RWPE2 (cell line): ENCODE data around the gene FNDC3B.

ENCODE experiments used
- ATAC-seq: fragments of 200-7000 bp; cut with Tn5 transposase; 3 replicates; pipeline ENCODE4 v1.9.1; 2021; ENCODE audit warnings: low read depth
- DNase-seq: peaks from one replicate; pipeline ENCODE4 v3.0.0-alpha.2; 2020; ENCODE audit warnings: low spot score
- H3K27ac ChIP-seq: fragments of 450-650 bp; 2 replicates; pipeline ENCODE4 v1.5.1; 2017; ENCODE audit warnings: mild to moderate bottlenecking; ENCODE audit not compliant: poor library complexity, severe bottlenecking
- H3K27me3 ChIP-seq: fragments of 250-450 bp; sonication (Bioruptor Pico); 2 replicates; pipeline ENCODE4 v1.5.1; 2021; ENCODE audit warnings: mild to moderate bottlenecking, moderate library complexity; ENCODE audit not compliant: insufficient read depth, poor library complexity, severe bottlenecking
- H3K36me3 ChIP-seq: fragments of 250-450 bp; sonication (Bioruptor Pico); 2 replicates; pipeline ENCODE4 v1.5.1; 2020; ENCODE audit warnings: low read depth, mild to moderate bottlenecking, moderate library complexity
- H3K4me1 ChIP-seq: fragments of 250-450 bp; sonication (Bioruptor Pico); 2 replicates; pipeline ENCODE4 v1.5.1; 2021; ENCODE audit warnings: mild to moderate bottlenecking, moderate library complexity; ENCODE audit not compliant: insufficient read depth, poor library complexity, severe bottlenecking
- H3K4me3 ChIP-seq: fragments of 250-450 bp; sonication (Bioruptor Pico); 2 replicates; pipeline ENCODE4 v1.5.1; 2021; ENCODE audit warnings: mild to moderate bottlenecking, moderate library complexity; ENCODE audit not compliant: severe bottlenecking
- H3K9me3 ChIP-seq: fragments of 250-450 bp; sonication (Bioruptor Pico); 2 replicates; pipeline ENCODE4 v1.5.1; 2021; ENCODE audit warnings: mild to moderate bottlenecking, moderate library complexity; ENCODE audit not compliant: severe bottlenecking
- CTCF ChIP-seq: fragments of 450-650 bp; IDR thresholded peaks from one replicate; pipeline ENCODE4 v1.5.1; 2017; ENCODE audit warnings: mild to moderate bottlenecking, moderate library complexity; ENCODE audit not compliant: poor library complexity, severe bottlenecking

Gene FNDC3B

GRCh38 chr3:172268868-172269267 lies 229.5 kb downstream of the FNDC3B start:
- no peak overlapping the region for H3K4me3 ChIP-seq
- no peaks in the 10 kb centered on the region for H3K4me1 ChIP-seq
- no peaks in the 10 kb centered on the region for H3K27me3 ChIP-seq
- no peak overlapping the region for H3K27ac ChIP-seq
- no peak for TF ChIP-seq CTCF
- H3K36me3 ChIP-seq, result peaks cover 71% of the 10 kb centered on the region
- ATAC-seq (no peak), DNase-seq (no peak)
- no peaks in the 10 kb centered on the region for H3K9me3 ChIP-seq

GRCh38 chr3:172270557-172271166 lies 231.3 kb downstream of the FNDC3B start:
- DNase-seq (no peak), ATAC-seq (no peak)
- H3K27ac ChIP-seq, result no peak overlapping the region
- H3K36me3 ChIP-seq, result peaks cover 63% of the 10 kb centered on the region
- no peaks in the 10 kb centered on the region for H3K27me3 ChIP-seq
- H3K4me3 ChIP-seq, result no peak overlapping the region
- H3K4me1 ChIP-seq, result no peaks in the 10 kb centered on the region
- no peak for TF ChIP-seq CTCF
- H3K9me3 ChIP-seq, result no peaks in the 10 kb centered on the region

GRCh38 chr3:172271386-172271976 lies 232.1 kb downstream of the FNDC3B start:
- DNase-seq (no peak), ATAC-seq (no peak)
- no peaks in the 10 kb centered on the region for H3K27me3 ChIP-seq
- no peak overlapping the region for H3K4me3 ChIP-seq
- TF ChIP-seq CTCF, result no peak
- H3K4me1 ChIP-seq, result no peaks in the 10 kb centered on the region
- H3K27ac ChIP-seq, result no peak overlapping the region
- peaks cover 62% of the 10 kb centered on the region for H3K36me3 ChIP-seq
- no peaks in the 10 kb centered on the region for H3K9me3 ChIP-seq

- H3K4me1 ChIP-seq, result no peaks in the 10 kb centered on the region
- no peak for ATAC-seq
- TF ChIP-seq CTCF, result no peak
- H3K27ac ChIP-seq, result no peak overlapping the region
- DNase-seq, result no peak
- no peaks in the 10 kb centered on the region for H3K9me3 ChIP-seq
- no peak overlapping the region for H3K4me3 ChIP-seq
- H3K36me3 ChIP-seq, result peaks cover 60% of the 10 kb centered on the region
- H3K27me3 ChIP-seq, result no peaks in the 10 kb centered on the region
These were observed 233.3 kb downstream of the FNDC3B start for GRCh38 chr3:172272698-172273097.

- Histone ChIP-seq H3K27ac (no peak overlapping the region), H3K4me3 (no peak overlapping the region), H3K4me1 (no peaks in the 10 kb centered on the region), H3K27me3 (no peaks in the 10 kb centered on the region), H3K36me3 (peaks cover 57% of the 10 kb centered on the region), H3K9me3 (no peaks in the 10 kb centered on the region)
- TF ChIP-seq CTCF, result no peak
- no peak for ATAC-seq
- no peak for DNase-seq
These were observed 234.0 kb downstream of the FNDC3B start for GRCh38 chr3:172273378-172273777.
